ACC112 (cell line): ENCODE measurements around the gene SYNDIG1.

Experiments used
- H2AFZ ChIP-seq: fragments of 200-600 bp; sonication (generic); one replicate; pipeline ENCODE4 v1.6.0; 2017; ENCODE audit warnings: antibody characterized with exemption, low read length; ENCODE audit not compliant: unreplicated experiment
- H3K27ac ChIP-seq: fragments of 200-600 bp; sonication (generic); 2 replicates; pipeline ENCODE4 v1.5.1; 2014; ENCODE audit warnings: low read depth, mild to moderate bottlenecking, antibody characterized with exemption, low read length, moderate library complexity
- H3K27me3 ChIP-seq: fragments of 200-600 bp; sonication (generic); 2 replicates; pipeline ENCODE4 v1.6.1; 2014; ENCODE audit warnings: mild to moderate bottlenecking, antibody characterized with exemption, low read length, moderate library complexity, mixed read lengths; ENCODE audit not compliant: insufficient read depth
- H3K36me3 ChIP-seq: fragments of 200-600 bp; sonication (generic); 2 replicates; pipeline ENCODE4 v1.6.1; 2016; ENCODE audit warnings: mild to moderate bottlenecking, antibody characterized with exemption, low read length, moderate library complexity, mixed read lengths; ENCODE audit not compliant: insufficient read depth
- H3K4me1 ChIP-seq: fragments of 200-600 bp; sonication (generic); one replicate; pipeline ENCODE4 v1.6.1; 2016; ENCODE audit warnings: low read length, mixed read lengths; ENCODE audit not compliant: insufficient read depth, unreplicated experiment, control insufficient read depth
- H3K4me3 ChIP-seq: fragments of 200-600 bp; sonication (generic); 2 replicates; pipeline ENCODE4 v1.5.1; 2014; ENCODE audit warnings: mild to moderate bottlenecking, low read depth, low read length
- H3K79me2 ChIP-seq: fragments of 200-600 bp; sonication (generic); one replicate; pipeline ENCODE4 v1.6.0; 2016; ENCODE audit warnings: low read length; ENCODE audit not compliant: control insufficient read depth, unreplicated experiment, insufficient read depth

SYNDIG1 gene

GRCh38 chr20:24492698-24493097 is 23.3 kb downstream of the SYNDIG1 start:
- H2AFZ ChIP-seq, result no peak overlapping the region
- H3K27me3 ChIP-seq, result no peaks in the 10 kb centered on the region
- H3K4me1 ChIP-seq, result no peaks in the 10 kb centered on the region
- H3K36me3 ChIP-seq, result no peaks in the 10 kb centered on the region
- H3K27ac ChIP-seq, result no peak overlapping the region
- no peak overlapping the region for H3K4me3 ChIP-seq
- no peaks in the 10 kb centered on the region for H3K79me2 ChIP-seq

- Histone ChIP-seq H3K4me1 (no peaks in the 10 kb centered on the region), H2AFZ (no peak overlapping the region), H3K27me3 (no peaks in the 10 kb centered on the region), H3K79me2 (no peaks in the 10 kb centered on the region), H3K4me3 (no peak overlapping the region), H3K36me3 (no peaks in the 10 kb centered on the region), H3K27ac (no peak overlapping the region)
Measured at GRCh38 chr20:24493181-24493580, 23.8 kb downstream of the SYNDIG1 start.

GRCh38 chr20:24493661-24494459 is 24.4 kb downstream of the SYNDIG1 start:
- no peaks in the 10 kb centered on the region for H3K36me3 ChIP-seq
- H3K4me1 ChIP-seq, result no peaks in the 10 kb centered on the region
- H3K27me3 ChIP-seq, result no peaks in the 10 kb centered on the region
- no peak overlapping the region for H2AFZ ChIP-seq
- H3K27ac ChIP-seq, result no peak overlapping the region
- no peak overlapping the region for H3K4me3 ChIP-seq
- H3K79me2 ChIP-seq, result no peaks in the 10 kb centered on the region

GRCh38 chr20:24494460-24494920 is 25.1 kb downstream of the SYNDIG1 start:
- Histone ChIP-seq H3K27me3 (no peaks in the 10 kb centered on the region), H3K27ac (no peak overlapping the region), H2AFZ (no peak overlapping the region), H3K36me3 (no peaks in the 10 kb centered on the region), H3K79me2 (no peaks in the 10 kb centered on the region), H3K4me1 (no peaks in the 10 kb centered on the region), H3K4me3 (no peak overlapping the region)

- H3K4me3 ChIP-seq, result no peak overlapping the region
- H3K4me1 ChIP-seq, result no peaks in the 10 kb centered on the region
- no peaks in the 10 kb centered on the region for H3K79me2 ChIP-seq
- H3K36me3 ChIP-seq, result no peaks in the 10 kb centered on the region
- H3K27ac ChIP-seq, result no peak overlapping the region
- no peaks in the 10 kb centered on the region for H3K27me3 ChIP-seq
- no peak overlapping the region for H2AFZ ChIP-seq
Measured at GRCh38 chr20:24495266-24495665, 25.8 kb downstream of the SYNDIG1 start.

- H2AFZ ChIP-seq, result no peak overlapping the region
- H3K27me3 ChIP-seq, result no peaks in the 10 kb centered on the region
- no peak overlapping the region for H3K4me3 ChIP-seq
- peaks cover 10% of the 10 kb centered on the region for H3K4me1 ChIP-seq
- no peak overlapping the region for H3K27ac ChIP-seq
- H3K79me2 ChIP-seq, result no peaks in the 10 kb centered on the region
- H3K36me3 ChIP-seq, result no peaks in the 10 kb centered on the region
Measured at GRCh38 chr20:24497851-24498250, 28.4 kb downstream of the SYNDIG1 start.

GRCh38 chr20:24498641-24499040 is 29.2 kb downstream of the SYNDIG1 start:
- peaks cover 18% of the 10 kb centered on the region for H3K4me1 ChIP-seq
- H3K27me3 ChIP-seq, result no peaks in the 10 kb centered on the region
- no peaks in the 10 kb centered on the region for H3K79me2 ChIP-seq
- H3K27ac ChIP-seq, result no peak overlapping the region
- no peak overlapping the region for H2AFZ ChIP-seq
- H3K36me3 ChIP-seq, result no peaks in the 10 kb centered on the region
- no peak overlapping the region for H3K4me3 ChIP-seq

GRCh38 chr20:24499472-24499871 is 30.0 kb downstream of the SYNDIG1 start:
- no peak overlapping the region for H3K4me3 ChIP-seq
- peaks cover 20% of the 10 kb centered on the region for H3K4me1 ChIP-seq
- no peak overlapping the region for H3K27ac ChIP-seq
- H3K27me3 ChIP-seq, result no peaks in the 10 kb centered on the region
- H3K79me2 ChIP-seq, result no peaks in the 10 kb centered on the region
- H2AFZ ChIP-seq, result no peak overlapping the region
- H3K36me3 ChIP-seq, result no peaks in the 10 kb centered on the region

GRCh38 chr20:24501764-24502556 is 32.5 kb downstream of the SYNDIG1 start:
- Histone ChIP-seq H3K79me2 (no peaks in the 10 kb centered on the region), H2AFZ (no peak overlapping the region), H3K36me3 (no peaks in the 10 kb centered on the region), H3K4me1 (peaks cover 20% of the 10 kb centered on the region), H3K27ac (peak overlapping the region; percentile 99), H3K27me3 (no peaks in the 10 kb centered on the region), H3K4me3 (0 out of 2 replicates have a peak overlapping the region, but pooled peaks have one; percentile 51)

GRCh38 chr20:24502661-24503060 is 33.2 kb downstream of the SYNDIG1 start:
- Histone ChIP-seq H3K4me3 (peak overlapping the region; percentile 59), H3K4me1 (peaks cover 20% of the 10 kb centered on the region), H3K27me3 (no peaks in the 10 kb centered on the region), H3K36me3 (no peaks in the 10 kb centered on the region), H3K79me2 (no peaks in the 10 kb centered on the region), H2AFZ (peak overlapping the region; percentile 50), H3K27ac (peak overlapping the region; percentile 99)
